Stimulated activated effector memory CD8-positive, alpha-beta T cell treated with anti-CD3 and anti-CD28 coated beads, Interleukin-12 subunit alpha, Interleukin-12 subunit beta, amount 100 ng/mL, for 72 hours (primary cell): ENCODE results near the gene OLFM2.

Source experiments
- ATAC-seq: fragments of 150-1000 bp; cut with Tn5 transposase; 2 replicates; pipeline ENCODE4 v1.10.0; 2021
- DNase-seq, 2 donors: peaks; one replicate each; pipeline ENCODE4 v3.0.0; 2021 to 2022; ENCODE audit warnings: low spot score in 2 of 2
- H3K27ac Mint-ChIP-seq: one replicate; pipeline ENCODE4 v1.8.0; 2022; ENCODE audit warnings: mild to moderate bottlenecking, mixed read lengths
- H3K36me3 Mint-ChIP-seq: one replicate; pipeline ENCODE4 v1.8.0; 2022; ENCODE audit warnings: mild to moderate bottlenecking, mixed read lengths
- H3K4me1 Mint-ChIP-seq: one replicate; pipeline ENCODE4 v1.8.0; 2022; ENCODE audit warnings: mixed read lengths
- H3K4me3 Mint-ChIP-seq: one replicate; pipeline ENCODE4 v1.8.0; 2022; ENCODE audit warnings: mild to moderate bottlenecking, mixed read lengths
- H3K9me3 Mint-ChIP-seq: one replicate; pipeline ENCODE4 v1.8.0; 2022; ENCODE audit warnings: mixed read lengths

The OLFM2 gene

DNA sequence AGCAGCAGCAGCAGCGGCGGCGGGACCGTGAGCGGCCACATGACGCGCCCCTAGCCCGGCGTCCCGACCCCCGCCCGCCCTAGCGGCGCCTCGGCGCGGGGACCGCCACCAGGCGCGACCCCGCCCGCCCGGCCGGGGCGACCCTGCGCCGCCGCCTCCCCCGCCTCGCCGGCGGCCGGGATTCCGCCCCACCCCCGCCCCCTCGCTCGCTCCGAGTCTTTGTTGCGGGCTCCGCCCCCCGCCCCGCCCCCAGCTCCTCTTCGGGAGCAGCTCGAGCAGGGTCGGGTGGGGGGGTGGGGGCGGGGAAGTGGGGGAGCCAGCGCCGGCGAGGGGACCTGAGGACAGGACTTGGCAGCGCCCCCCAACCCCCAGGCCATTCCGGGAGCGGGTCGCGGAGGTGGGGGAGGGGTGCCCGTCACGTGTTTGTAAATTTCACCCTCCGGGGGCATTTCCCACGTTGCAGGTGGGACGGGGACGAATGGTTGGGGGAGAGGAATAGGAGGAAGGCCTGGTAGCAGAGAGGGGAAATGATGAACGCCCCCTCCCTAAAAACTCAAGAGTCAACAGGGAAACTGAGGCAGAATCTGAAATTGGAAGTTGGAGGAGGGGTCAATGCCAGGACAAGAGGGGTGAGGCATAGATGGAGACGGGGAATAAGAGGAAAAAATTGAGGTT lies at the start of gene OLFM2:
OLFM2 (minus strand) TSS at position 190 of the 675 bp plus-strand sequence; CDS start at position 41, 149 bp downstream.
- no peaks in the 10 kb centered on the region for H3K9me3 Mint-ChIP-seq
- no peak within 1 kb of the TSS for H3K27ac Mint-ChIP-seq
- peaks cover 30% of the 10 kb centered on the region for H3K4me1 Mint-ChIP-seq
- DNase-seq = no peak
- ATAC-seq = no peak
- peaks cover 6% of the 10 kb centered on the region for H3K36me3 Mint-ChIP-seq
- peak within 1 kb of the TSS; percentile 62 for H3K4me3 Mint-ChIP-seq

DNA sequence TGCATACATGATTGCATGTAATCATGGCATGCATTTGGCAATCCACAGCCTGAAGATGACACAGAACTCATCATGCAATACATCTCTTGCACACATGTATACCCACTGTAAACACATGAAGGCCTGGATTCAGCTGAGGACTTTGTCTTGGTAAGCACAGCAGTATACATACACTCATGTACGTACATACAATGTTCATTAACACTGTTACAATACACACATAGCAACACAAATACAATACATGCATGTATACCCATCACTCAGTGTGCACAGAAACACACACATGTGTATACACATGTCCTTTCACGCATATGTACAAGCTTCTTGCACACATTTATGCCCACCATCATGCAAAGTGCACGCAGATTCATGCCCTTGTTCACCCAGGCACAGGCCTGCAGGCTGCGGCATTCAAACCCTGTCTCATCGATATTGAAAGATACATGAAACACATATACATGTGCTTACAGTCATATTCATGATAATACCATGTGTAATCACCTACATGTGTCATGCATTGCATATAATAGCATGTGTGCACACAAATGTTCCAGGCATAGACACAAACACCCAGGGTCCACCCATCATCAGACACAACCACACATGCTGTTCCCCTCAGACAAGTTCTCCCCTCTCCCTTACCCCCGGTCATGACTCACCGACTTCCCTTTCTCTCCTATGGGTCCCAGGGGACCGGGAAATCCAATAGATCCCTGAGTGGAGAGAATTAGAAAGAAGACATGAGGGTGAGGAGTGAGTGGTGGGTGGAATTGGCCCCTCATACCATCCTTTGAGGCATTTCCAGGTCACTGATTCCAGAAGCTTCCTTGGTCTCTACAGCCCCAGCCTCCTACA lies 45.3 kb upstream of the OLFM2 start:
- ATAC-seq = no peak
- H3K36me3 Mint-ChIP-seq = peaks cover 90% of the 10 kb centered on the region

DNA sequence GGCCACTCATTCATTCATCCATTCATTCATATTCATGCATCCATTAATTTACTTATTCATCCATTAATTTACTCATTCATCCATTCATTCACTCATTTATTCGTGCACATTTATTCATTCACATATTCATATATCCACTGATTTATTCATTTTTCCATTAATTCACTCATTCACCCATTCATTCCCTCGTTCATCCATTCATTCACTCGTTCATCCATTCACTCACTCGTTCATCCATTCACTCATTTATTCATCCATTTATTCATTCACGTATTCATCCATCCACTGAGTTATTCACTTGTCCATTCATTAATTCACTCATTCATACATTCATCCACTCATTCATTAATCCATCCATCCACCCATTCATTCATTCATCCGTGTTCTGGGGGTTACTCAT lies 35.8 kb upstream of the OLFM2 start:
- Mint-ChIP-seq H3K4me3 (no peak overlapping the region), H3K9me3 (no peaks in the 10 kb centered on the region), H3K36me3 (peaks cover 21% of the 10 kb centered on the region), H3K4me1 (peaks cover 13% of the 10 kb centered on the region), H3K27ac (no peak overlapping the region)
- ATAC-seq (no peak), DNase-seq (no peak)

More for the DNA sequence above, 45.3 kb upstream of the OLFM2 start:
- Mint-ChIP-seq H3K4me1 (peaks cover 6% of the 10 kb centered on the region), H3K27ac (peak overlapping the region; percentile 26), H3K4me3 (no peak overlapping the region), H3K9me3 (no peaks in the 10 kb centered on the region)
- no peak for DNase-seq

DNA sequence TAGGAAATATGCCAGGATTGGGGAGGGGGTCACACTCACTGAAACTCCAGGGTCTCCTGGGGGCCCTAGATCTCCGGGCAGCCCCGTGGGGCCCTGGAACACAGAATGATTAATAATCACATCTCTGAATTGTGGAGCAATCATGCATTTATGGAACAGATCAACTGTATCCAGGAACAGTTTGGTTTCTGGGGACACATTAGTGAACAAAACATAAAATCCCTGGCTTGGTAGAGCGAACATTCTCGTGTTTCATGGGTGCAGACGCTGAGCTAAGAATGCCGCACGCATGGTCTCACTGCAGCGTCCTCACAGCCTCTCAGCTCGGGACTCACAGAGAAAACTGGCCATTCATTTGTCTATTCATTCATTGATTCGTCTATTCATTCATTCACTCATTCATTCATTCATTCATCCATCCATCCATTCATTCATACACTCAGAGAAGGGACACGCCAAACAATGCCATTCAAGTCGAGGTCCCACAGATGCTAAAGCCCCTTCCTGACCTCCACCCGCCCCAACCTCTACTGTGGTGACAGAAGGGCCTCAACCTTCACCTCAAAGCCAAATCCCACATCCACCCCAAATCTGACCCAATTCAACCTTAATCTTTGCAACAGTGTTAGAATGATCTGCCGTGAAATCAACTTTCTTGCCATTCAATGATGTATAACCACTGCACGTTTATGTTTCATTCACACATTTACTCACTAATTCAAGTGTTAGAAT lies 35.0 kb upstream of the OLFM2 start:
- peaks cover 19% of the 10 kb centered on the region for H3K4me1 Mint-ChIP-seq
- peaks cover 25% of the 10 kb centered on the region for H3K36me3 Mint-ChIP-seq
- H3K9me3 Mint-ChIP-seq = no peaks in the 10 kb centered on the region

DNA sequence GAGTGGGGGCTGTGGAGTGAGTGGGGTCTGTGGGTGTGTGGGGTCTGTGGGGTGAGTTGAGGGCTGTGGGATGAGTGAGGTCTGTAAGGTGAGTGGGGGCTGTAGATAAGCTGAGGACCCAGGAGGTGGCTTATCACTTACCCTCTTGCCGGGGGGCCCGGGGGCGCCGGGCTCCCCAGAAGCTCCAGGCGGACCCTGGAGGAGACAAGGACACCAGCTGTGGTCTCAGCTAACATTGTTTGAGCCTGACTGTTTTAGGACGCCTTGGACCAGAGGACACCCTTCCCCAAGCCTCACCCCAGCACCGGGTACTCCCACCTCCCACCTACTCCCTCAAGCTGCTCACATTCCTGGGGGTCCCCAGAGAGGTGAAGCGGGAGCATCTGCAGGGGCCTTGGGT lies 34.2 kb upstream of the OLFM2 start:
- Mint-ChIP-seq H3K4me1 (peaks cover 19% of the 10 kb centered on the region), H3K4me3 (no peak overlapping the region), H3K27ac (no peak overlapping the region), H3K9me3 (no peaks in the 10 kb centered on the region), H3K36me3 (peaks cover 31% of the 10 kb centered on the region)
- ATAC-seq = no peak
- no peak for DNase-seq

More for the DNA sequence above, 35.0 kb upstream of the OLFM2 start:
- H3K4me3 Mint-ChIP-seq = no peak overlapping the region
- no peak overlapping the region for H3K27ac Mint-ChIP-seq
- peak; percentile 46 for ATAC-seq
- peak in 1 of 2 donors; percentile 51 for DNase-seq

DNA sequence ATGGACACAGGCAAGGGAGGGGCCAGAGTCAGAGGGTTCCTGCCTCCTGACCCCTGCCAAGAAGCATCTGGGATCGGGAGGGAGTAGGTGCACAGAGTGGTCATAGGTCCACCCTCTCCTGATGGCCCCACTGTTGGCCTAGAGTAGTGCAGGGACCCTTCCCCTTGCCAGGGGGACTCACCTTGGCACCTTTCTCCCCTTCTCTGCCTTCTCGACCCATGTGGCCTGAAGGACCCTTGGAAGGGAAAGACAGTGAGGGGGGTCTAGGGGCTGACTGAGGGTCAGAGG lies 33.3 kb upstream of the OLFM2 start:
- H3K27ac Mint-ChIP-seq = no peak overlapping the region
- H3K36me3 Mint-ChIP-seq = peaks cover 37% of the 10 kb centered on the region
- H3K4me3 Mint-ChIP-seq = no peak overlapping the region
- H3K4me1 Mint-ChIP-seq = peaks cover 19% of the 10 kb centered on the region
- no peaks in the 10 kb centered on the region for H3K9me3 Mint-ChIP-seq
- ATAC-seq (no peak), DNase-seq (no peak)

DNA sequence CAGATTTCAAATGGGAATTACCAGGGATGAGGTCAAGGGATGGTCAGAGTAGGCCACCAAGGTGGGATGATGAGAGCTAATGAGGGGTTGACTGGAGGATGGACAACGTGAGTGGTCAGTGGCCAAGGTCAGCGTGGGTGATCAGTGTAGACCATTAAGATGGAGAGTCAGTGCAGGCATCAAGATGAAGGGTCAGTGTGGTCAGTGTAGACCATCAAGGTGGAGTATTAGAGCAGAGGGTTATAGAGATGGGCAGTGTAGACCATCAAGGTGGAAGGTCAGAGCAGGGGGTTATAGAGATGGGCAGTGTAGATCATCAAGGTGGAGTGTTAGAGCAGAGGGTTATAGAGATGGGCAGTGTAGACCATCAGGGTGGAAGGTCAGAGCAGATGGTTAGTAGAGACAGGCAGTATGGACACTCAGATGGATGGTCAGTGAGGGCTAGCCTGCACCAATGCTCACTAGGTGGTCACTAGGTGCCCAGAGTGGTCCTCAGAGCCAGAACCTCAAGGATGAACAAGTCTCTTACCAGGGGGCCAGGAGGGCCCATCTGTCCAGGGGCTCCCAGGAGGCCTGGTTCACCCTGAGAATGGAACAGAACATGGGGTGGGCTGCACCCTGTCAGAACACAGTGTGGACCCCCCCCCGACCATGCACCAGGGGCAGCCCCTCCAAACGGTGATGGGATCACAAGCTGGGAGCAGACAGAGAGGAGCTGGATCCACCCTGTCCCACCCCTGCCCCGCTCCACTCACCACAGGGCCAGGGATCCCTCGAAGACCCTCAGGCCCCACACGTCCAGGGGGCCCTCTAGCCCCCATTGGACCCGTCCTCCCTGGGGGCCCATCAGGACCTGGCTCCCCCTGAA lies 32.7 kb upstream of the OLFM2 start:
- H3K36me3 Mint-ChIP-seq = peaks cover 42% of the 10 kb centered on the region
- H3K4me1 Mint-ChIP-seq = peaks cover 19% of the 10 kb centered on the region
- ATAC-seq = no peak

DNA sequence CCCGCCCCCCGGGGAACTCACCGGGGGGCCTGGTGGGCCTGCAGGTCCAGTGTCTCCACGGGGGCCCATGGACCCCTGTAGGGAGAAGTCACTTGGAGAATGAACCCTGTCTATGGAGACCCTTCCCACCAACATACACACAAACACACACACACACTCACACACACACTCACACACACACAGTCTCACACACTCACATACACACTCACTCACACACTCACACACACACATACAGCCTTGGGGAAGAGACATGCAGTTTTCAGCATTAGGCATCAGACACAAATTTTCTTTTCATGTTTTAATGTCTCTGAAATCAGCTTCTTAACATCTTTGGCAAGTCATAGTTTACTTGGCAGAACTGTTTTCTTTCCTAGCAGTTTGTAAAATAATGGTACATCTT lies 31.0 kb upstream of the OLFM2 start:
- H3K9me3 Mint-ChIP-seq = no peaks in the 10 kb centered on the region
- H3K4me1 Mint-ChIP-seq = peaks cover 18% of the 10 kb centered on the region
- no peak overlapping the region for H3K4me3 Mint-ChIP-seq
- no peak overlapping the region for H3K27ac Mint-ChIP-seq
- H3K36me3 Mint-ChIP-seq = peaks cover 54% of the 10 kb centered on the region
- DNase-seq (no peak), ATAC-seq (no peak)

More for the DNA sequence above, 32.7 kb upstream of the OLFM2 start:
- Mint-ChIP-seq H3K9me3 (no peaks in the 10 kb centered on the region), H3K27ac (no peak overlapping the region), H3K4me3 (no peak overlapping the region)
- DNase-seq = no peak

DNA sequence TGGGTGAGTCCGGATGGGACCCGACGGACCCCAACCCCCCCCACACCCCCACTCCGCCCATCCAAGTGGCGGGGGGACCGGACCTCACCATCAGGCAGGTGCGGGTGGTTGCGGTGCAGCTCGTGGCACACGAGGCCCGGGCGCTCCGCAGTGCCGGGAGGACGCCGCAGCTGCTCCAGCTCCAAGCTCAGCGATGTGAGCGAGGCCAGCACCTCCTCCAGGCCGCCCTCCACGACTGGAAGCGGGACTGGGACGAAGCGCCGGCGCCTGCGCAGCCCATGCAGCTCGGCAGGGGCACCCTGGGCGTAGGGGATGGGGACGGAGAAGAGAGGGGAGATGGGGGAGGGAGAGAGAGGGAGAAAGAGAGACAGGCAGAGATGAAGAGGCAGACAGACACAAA lies 30.1 kb upstream of the OLFM2 start:
- peaks cover 55% of the 10 kb centered on the region for H3K36me3 Mint-ChIP-seq
- H3K9me3 Mint-ChIP-seq = no peaks in the 10 kb centered on the region
- no peak for DNase-seq
- no peak for ATAC-seq
- H3K4me1 Mint-ChIP-seq = peaks cover 9% of the 10 kb centered on the region
- peak overlapping the region; percentile 9 for H3K27ac Mint-ChIP-seq
- no peak overlapping the region for H3K4me3 Mint-ChIP-seq

DNA sequence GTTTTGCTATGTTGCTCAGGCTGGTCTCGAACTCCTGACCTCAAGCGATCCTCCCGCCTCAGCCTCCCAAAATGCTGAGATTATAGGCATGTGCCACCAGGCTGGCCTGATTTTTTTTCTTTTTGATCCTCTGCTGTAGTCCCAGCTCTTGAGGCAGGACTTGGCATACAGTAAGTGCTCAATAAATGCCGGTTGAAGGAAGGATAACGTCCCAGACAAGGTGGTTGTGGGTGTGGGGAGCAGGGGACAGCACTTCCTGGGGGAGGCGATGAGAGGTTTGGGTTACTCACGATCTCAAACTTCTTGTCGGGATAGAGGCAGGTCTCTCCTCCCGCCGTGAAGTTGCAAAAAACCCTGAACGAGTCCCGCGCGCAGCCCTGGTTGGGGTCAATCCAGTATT lies 29.7 kb upstream of the OLFM2 start:
- DNase-seq (no peak), ATAC-seq (no peak)
- no peak overlapping the region for H3K27ac Mint-ChIP-seq
- H3K36me3 Mint-ChIP-seq = peaks cover 56% of the 10 kb centered on the region
- H3K4me3 Mint-ChIP-seq = no peak overlapping the region
- H3K4me1 Mint-ChIP-seq = peaks cover 6% of the 10 kb centered on the region
- no peaks in the 10 kb centered on the region for H3K9me3 Mint-ChIP-seq

DNA sequence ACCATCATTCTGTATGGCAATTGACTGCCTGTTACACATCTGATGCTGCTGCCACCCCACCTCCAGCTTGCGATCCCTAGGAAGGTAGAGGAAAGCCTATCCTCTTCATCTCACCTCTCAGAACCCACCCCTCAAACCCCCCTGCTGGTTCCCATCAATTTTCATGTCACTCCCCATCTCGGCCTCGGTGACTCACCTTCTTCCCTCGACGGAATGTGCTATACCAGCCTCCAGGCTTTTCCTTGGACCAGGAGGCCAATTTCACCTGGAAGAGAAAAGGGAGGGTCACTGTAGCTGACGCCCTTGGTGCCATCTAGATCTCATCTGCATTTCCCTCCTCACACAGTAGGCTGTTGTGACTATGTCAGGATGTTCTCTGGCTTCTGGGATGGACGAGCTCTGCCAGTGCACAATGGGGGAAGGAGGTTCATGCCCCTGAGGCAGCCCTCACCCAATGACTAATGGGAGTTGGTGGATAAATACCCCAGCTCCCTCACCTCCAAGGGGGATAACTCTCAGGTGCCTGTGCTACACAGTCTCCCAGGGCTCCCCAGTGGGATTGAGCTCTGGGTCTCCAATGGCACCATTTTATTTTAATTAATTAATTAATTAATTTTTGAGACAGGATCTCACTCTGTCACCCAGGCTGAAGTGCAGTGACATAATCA lies 26.4 kb upstream of the OLFM2 start:
- DNase-seq = no peak
- H3K36me3 Mint-ChIP-seq = peaks cover 70% of the 10 kb centered on the region
- no peak for ATAC-seq
- no peak overlapping the region for H3K4me3 Mint-ChIP-seq
- no peak overlapping the region for H3K27ac Mint-ChIP-seq
- no peaks in the 10 kb centered on the region for H3K9me3 Mint-ChIP-seq
- peaks cover 6% of the 10 kb centered on the region for H3K4me1 Mint-ChIP-seq

DNA sequence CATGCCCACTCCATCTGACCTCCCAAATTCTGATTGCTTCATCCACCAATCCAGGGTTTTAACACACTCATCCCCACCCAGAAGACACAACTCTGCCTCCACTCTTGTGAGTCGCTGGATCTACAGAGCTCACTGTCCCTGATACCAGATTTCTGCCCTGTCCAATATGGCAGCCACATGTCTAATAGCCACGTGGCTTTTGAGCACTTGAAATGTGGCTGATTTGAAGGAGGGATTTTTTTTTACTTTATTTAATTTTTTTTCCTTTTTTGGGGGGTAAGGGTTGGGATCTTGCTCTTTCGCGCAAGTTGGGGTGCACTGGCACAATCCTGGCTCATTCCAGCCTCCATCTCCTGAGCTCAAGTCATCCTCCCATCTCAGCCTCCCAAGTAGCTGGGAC lies 24.8 kb upstream of the OLFM2 start:
- no peak for DNase-seq
- Mint-ChIP-seq H3K4me1 (no peaks in the 10 kb centered on the region), H3K36me3 (peaks cover 56% of the 10 kb centered on the region), H3K9me3 (no peaks in the 10 kb centered on the region), H3K4me3 (no peak overlapping the region), H3K27ac (no peak overlapping the region)
- ATAC-seq = no peak

DNA sequence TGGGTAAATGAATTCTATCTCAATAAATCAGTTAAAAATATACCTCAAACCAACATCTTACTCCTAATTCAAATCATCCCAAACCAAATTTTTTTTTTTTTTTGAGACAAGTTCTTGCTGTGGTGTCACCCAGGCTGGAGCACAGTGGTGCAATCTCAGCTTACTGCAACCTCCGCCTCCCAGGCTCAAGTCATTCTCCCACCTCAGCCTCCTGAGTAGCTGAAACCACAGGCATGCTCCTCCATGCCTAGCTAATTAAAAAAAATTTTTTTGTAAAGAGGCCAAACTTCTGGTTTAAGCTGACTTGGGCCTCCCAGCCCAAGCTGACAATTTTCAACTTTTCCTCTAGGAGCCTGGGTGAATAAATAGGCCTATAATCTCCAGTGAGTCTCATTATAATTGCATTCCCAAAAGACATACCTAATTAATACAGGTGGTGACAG lies 22.1 kb upstream of the OLFM2 start:
- DNase-seq (no peak), ATAC-seq (no peak)
- H3K36me3 Mint-ChIP-seq = peaks cover 33% of the 10 kb centered on the region
- no peaks in the 10 kb centered on the region for H3K4me1 Mint-ChIP-seq
- H3K9me3 Mint-ChIP-seq = no peaks in the 10 kb centered on the region
- H3K27ac Mint-ChIP-seq = no peak overlapping the region
- no peak overlapping the region for H3K4me3 Mint-ChIP-seq

DNA sequence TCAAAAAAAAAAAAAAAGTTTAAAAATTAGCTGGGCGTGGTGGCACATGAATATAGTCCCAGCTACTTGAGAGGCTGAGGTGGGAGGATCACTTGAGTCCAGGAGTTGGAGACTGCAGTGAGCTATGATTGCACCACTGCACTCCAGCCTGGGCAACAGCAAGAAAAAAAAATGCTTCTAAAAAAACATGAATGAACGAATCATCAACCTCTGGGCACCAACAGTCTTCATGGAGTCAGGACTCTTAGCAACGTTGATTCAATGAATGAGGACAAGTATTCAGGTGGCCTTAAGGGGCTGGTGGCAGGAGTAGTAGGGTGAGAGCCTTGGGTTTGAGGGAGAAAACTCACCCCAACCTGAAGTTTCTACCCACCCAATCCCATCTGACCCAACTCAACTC lies 20.6 kb upstream of the OLFM2 start:
- ATAC-seq (no peak), DNase-seq (no peak)
- H3K4me1 Mint-ChIP-seq = no peaks in the 10 kb centered on the region
- no peak overlapping the region for H3K27ac Mint-ChIP-seq
- peaks cover 23% of the 10 kb centered on the region for H3K36me3 Mint-ChIP-seq
- H3K4me3 Mint-ChIP-seq = no peak overlapping the region
- no peaks in the 10 kb centered on the region for H3K9me3 Mint-ChIP-seq
